Gastrocnemius medialis (tissue), 4 donors: ENCODE data around the gene DMWD.

Source experiments
- POLR2A ChIP-seq, 2 donors: fragments of 450-650 bp; IDR thresholded peaks; one replicate each; pipeline ENCODE4 v1.6.1; 2017; ENCODE audit warnings: antibody characterized with exemption in 2 of 2, mild to moderate bottlenecking in 2 of 2, moderate library complexity in 2 of 2
- TF ChIP-seq, protein P1 (sequence below), 5 experiments: fragments of 450-650 bp in 3 of 5; fragments of 200-600 bp in 2 of 5; sonication (generic) in 2 of 5; IDR thresholded peaks in 4 of 5; conservative IDR thresholded peaks in 1 of 5; 1 replicate in 4 of 5; 2 replicates in 1 of 5; pipeline ENCODE4 v1.5.1; 2016 to 2019; ENCODE audit warnings: antibody characterized with exemption in 5 of 5, mild to moderate bottlenecking in 3 of 5, moderate library complexity in 3 of 5

DNA sequence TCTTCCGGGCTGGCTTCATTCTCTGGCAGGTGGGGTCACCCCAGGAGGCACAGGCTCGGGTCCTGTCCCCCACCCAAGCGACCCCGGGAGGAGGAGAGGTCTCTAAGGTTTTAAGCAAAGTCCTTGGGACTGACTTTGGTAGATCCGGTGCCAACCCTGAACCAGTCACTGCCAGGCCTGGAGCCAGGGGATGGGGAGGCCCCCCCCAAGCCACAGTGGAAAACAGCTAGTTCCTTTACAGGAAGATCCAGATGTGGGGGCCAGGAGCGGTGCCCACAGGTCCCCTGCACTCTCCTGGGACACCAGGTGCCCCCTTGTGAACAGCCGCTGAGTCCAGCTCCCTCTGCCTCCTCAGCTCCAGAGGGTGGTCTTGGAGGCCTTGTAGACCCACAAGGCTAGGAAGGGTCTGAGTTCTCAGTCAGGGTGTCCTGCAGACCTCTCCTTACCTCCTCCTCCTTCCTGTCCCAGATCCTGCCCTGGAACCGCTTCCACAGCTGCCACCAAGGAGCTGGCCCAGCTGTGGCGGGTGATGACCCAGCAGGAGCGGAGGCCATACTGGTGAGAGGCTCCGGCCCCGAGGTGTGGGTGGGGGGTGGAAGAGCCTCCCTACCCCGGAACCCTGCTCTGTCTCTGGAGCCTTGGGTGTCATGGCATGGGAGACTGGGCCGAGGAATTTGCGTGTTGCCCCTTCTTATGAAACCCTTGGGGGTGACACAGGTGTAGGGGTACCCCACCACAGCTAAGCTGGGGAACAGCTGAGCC lies 29.6 kb downstream of the DMWD start:
- TF ChIP-seq, protein P1, sequence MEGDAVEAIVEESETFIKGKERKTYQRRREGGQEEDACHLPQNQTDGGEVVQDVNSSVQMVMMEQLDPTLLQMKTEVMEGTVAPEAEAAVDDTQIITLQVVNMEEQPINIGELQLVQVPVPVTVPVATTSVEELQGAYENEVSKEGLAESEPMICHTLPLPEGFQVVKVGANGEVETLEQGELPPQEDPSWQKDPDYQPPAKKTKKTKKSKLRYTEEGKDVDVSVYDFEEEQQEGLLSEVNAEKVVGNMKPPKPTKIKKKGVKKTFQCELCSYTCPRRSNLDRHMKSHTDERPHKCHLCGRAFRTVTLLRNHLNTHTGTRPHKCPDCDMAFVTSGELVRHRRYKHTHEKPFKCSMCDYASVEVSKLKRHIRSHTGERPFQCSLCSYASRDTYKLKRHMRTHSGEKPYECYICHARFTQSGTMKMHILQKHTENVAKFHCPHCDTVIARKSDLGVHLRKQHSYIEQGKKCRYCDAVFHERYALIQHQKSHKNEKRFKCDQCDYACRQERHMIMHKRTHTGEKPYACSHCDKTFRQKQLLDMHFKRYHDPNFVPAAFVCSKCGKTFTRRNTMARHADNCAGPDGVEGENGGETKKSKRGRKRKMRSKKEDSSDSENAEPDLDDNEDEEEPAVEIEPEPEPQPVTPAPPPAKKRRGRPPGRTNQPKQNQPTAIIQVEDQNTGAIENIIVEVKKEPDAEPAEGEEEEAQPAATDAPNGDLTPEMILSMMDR (IDR thresholded peaks at IDR 0.05 in 4 of 5, conservative IDR thresholded peaks at IDR 0.05 in 1 of 5), result no peak
- no peak for TF ChIP-seq POLR2A (IDR thresholded peaks at IDR 0.05)
